ENCODE measurements around the gene KIF16B.
A peak's percentile ranks its signal among the peaks of the same experiment; 100 is the strongest.

KIF16B gene

DNA sequence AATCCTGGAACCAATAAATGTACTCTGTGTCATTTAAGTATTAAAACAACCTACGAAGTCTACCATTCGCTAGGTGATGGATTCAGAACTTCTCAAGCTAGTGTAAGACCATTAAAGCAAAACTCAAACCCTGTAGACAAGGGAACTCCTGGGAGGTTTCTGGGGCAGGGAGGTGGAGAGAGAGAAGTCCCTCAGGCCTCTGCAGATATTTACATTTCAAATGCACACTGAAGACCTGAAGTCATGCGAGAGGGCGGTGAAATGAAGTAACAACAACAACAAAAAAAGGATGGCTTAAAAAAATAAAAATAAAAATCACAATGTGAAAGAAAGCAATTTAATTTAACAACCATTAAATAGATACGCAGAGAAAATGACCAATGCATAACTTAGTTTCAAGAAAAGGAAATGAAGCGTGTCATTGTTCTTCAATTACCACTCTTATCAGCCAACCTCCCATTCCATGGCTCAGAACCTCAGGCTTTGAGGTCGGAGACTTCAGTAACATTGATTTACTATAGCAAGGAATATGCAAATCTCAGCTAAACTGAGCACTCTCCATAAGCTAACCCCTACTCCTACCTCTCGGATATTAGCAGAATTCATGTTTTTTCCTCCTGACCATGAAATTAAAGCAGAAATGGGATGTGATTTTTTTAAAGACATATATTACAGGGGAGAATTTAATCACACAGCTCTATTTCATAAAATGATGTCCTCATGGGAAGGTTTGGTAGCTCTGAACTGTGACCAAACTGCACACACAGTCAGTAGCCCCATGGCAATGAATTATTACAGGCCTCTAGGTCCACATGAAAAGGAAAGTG is 140.6 kb downstream of the KIF16B start:
- DNase-seq (ENCODE audit: low read depth) = no peak

DNA sequence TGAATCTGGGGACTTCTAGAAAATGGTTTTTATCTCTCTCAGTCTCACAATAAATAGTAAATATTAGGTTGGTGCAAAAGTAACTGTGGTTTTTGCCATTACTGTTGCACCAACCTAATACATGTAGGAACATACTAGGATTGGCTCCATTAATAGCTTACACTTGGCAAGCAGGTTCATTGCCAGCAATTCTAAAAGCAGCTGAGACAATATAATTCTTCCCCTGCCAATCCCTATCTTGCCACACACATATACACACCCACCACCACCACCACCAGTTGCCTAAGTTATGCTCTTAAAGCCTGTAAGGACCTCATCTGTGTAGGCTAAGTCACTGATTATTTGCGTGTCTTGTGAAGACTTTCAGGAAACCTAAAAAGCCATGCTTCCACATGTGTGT is 145.1 kb downstream of the KIF16B start:
- no peak for DNase-seq (ENCODE audit: low read depth)

DNA sequence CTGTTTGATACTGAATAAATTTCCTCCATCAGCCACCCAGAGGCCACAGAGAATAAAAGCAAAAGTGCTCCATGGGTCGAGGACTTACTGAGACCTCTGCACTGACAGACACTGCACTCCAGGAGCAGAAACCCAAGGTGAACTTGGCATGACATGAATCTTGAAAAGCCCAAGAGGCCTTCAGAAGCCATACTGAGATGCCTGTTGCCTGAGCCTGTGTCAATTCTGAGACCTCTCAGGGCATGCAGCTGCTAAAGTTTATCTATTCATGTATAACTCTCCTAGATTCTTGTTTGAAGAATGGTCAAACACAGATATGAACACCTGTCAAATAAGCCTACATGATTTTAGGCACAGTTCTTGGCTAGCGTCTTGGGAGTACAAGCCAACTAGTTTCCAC is 145.7 kb downstream of the KIF16B start:
- DNase-seq (ENCODE audit: low read depth) = no peak

- DNase-seq (ENCODE audit: low read depth) = no peak
Observed at GRCh38 chr20:16424780-16425179, 148.5 kb downstream of the KIF16B start.

DNA sequence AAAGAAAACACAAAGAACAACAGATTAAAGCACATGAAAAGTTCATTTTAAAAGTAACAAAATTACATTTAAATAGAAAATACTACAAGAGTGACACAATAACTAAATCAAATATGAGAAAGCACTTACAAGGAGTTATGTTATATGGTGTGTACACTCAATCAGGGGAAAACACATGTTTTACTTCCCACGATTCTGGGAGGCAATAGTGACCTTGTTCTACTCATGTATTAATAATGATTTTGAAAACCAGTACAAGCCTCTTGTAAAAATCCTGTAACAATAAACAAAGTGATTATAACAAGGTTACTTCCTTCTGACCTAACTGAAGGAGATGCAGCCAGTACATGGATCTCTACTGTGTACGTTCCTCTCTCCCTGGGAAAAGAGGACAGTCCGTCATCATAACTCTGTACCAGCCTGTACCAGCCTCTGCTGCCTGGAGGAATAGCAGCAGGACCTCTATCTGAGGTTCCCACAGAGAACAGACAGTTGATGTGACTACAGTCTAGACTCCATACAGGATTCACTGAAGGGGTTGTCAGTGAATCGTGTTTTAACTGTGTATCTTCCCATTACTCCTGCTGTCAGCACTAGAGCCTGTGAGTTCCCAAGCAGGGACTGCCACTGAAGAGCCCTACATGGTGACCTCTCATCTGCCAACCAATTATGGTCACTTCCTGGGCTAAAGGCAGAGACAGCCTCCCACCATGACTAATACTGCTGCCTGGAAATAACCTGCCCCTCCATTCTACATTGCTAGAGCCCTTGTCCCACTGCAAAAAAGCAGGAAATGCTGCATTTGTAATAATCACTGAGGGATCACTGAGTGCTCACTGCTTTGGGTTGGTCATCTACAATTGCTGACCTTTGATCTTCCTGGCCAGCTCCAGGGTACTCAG is 149.7 kb downstream of the KIF16B start:
- peak; percentile 72 for DNase-seq (ENCODE audit: low read depth)

DNA sequence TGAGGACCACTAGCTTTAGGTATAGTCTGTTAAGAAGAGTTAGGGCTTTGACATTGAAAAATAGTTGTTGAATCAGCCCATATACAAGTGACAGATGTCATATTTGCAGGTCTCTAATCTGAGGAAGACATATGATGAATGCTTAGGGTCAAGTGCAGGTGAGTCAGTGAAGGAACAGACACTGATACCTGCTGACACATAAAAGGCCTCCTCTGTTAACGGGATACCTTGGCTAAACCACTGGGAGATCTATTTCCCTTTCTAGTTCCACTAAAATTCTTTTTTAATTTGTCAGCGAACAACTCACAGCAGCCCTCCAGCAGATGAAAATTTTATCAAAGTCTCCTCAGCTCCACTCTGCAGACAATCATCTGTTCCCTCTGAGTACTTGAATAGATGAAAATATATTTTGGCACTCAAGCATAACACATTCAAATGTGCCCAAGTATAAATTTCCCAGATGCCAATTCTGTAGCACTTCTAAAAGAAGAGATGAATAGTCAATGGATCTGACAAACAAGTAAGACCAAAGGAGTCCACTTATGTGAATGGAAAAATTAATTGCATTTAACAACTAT is 154.0 kb downstream of the KIF16B start:
- no peak for DNase-seq (ENCODE audit: low read depth)

DNA sequence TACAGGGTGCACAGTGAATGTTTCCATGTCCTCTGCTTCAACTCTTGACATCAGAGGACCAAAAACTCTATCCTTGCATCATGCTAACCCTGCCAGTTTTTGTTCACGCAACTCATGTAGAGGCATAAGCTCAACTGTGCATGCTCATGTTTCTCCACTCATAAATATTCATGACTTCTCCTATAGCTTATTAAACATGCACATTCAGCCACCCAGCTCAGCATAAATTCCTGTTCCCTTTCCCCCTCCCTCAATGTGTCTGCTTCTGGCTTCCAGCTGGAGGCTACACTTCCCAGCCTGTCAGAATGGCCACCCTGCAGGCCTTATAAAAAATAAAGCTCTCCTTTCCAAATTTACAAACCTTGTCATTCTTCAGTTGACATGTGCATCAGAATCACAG is 154.6 kb downstream of the KIF16B start:
- no peak for DNase-seq (ENCODE audit: low read depth)

DNA sequence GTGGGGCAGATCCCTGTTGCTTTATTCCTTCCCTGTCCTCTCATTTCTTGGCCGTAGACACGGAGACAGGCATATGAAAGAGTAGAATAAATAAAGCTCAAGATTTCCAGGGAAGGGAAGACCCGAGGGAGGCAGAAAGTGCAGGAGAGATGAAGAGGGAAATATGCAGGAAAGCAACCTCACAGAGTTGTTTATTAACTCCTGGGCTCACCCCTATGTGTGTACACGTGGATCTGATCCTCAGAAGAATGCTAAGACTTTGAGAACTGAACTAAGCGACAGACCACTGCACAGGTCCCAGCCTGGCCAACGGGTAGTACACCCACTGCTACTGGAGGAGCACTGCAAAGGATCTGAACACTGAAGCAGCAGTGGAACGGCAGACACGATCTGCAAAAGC is 156.2 kb downstream of the KIF16B start:
- no peak for DNase-seq (ENCODE audit: low read depth)

GRCh38 chr20:16415071-16416053 is 157.9 kb downstream of the KIF16B start:
- DNase-seq (ENCODE audit: low read depth) = peak; percentile 72

GRCh38 chr20:16412906-16413305 is 160.3 kb downstream of the KIF16B start:
- DNase-seq (ENCODE audit: low read depth) = peak; percentile 49

- DNase-seq (ENCODE audit: low read depth) = no peak
Observed at GRCh38 chr20:16411361-16411760, 161.9 kb downstream of the KIF16B start.

- DNase-seq (ENCODE audit: low read depth) = no peak
Observed at GRCh38 chr20:16410626-16411025, 162.6 kb downstream of the KIF16B start.

- DNase-seq (ENCODE audit: low read depth) = no peak
Observed at GRCh38 chr20:16408981-16409380, 164.3 kb downstream of the KIF16B start.

- peak; percentile 47 for DNase-seq (ENCODE audit: low read depth)
Observed at GRCh38 chr20:16407251-16408067, 165.8 kb downstream of the KIF16B start.

- DNase-seq (ENCODE audit: low read depth) = no peak
Observed at GRCh38 chr20:16405254-16405653, 168.0 kb downstream of the KIF16B start.

DNA sequence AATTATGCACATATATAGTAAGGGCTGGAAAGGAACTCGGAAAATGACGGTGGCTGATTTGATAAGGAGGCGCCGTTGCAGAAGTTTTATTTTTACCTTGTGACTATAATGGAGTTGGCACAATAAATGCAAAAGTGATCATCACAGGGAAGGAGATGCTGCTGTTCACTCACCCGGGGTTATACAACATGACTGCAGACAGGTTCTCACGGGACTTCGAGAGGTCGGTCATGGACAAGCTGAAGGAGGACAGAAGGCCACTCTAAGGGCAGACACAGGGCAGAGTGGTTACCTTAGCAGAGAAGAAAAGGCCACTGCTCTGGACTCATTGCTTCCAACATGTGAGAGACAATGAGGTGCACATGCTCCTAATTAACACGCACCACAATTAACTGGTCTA is 168.6 kb downstream of the KIF16B start:
- DNase-seq (ENCODE audit: low read depth) = no peak

DNA sequence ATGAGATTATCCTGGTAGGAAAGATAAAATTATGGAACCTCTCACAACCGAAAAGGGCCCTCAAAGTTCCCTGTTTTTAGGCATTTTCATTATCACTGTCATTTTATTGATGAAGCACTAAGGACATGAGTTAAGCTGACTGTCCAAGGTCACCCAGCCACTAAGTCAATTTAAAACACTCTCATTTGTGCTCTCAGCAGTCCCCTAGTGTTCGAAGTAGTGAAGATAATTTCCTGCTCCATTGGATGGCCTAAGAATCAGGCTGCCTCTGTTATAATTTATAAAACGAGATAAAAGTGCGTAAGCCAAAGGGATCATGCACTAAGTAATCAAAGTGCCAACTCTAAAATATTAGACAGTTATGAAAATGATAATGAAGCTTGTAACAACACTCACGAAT is 169.1 kb downstream of the KIF16B start:
- DNase-seq (ENCODE audit: low read depth) = no peak

GRCh38 chr20:16400234-16400633 is 173.0 kb downstream of the KIF16B start:
- DNase-seq (ENCODE audit: low read depth) = no peak

- DNase-seq (ENCODE audit: low read depth) = no peak
Observed at GRCh38 chr20:16399801-16400200, 173.4 kb downstream of the KIF16B start.

GRCh38 chr20:16397086-16397485 is 176.2 kb downstream of the KIF16B start:
- no peak for DNase-seq (ENCODE audit: low read depth)

DNA sequence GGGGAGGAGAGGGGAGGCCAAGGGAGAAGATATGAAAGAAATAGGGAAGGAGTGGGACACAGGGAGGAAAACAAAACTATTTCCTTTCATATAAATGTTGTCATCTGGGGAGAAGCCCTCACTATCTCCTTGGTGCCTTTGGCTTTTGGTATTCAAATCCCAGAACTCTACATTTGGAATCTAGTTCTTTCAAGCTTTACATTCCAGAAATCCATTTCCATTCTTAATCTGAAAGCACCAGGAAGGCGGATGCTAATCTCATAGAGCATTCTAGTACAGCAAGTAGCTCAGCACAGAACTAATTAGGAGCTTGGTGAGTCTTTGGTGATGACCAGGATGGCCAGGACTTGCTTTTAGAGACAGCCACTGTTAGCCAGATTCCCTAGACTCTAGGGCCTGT is 177.9 kb downstream of the KIF16B start:
- DNase-seq (ENCODE audit: low read depth) = no peak
